Left forelimb (tissue), 1 donor: ENCODE data around the gene MYO7B.

ENCODE experiments used
- DNase-seq: peaks from one replicate; pipeline ENCODE4 v3.0.0-alpha.2; 2018; ENCODE audit warnings: low spot score

Gene MYO7B

DNA sequence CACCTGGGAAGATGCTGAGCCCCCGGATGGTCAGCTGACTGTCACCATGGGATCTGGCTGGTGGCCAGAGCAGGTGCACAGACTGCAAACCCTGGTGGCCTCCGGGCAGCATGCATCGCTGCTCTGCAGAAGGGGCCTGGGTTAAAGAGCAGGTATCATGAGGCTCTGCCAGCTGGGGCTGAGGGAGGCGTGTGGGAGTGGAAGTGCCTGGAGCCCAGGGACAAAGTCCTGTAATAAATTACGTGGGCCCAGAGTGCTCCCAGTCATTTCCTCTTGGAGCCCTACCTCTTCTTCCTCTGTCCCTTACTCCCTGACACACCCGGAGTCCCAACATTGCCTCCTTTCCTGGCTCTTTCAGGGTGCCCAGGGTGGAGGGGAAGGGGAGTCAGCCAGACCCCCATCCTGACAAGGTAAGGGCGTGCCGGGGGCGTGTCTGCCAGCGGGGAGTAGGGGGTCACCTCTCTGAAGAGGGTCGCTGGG is at the start of gene MYO7B:
Gene MYO7B, plus strand, starts transcription at position 262 of the 480 bp plus-strand sequence. CDS start 24,040 bp downstream, outside the sequence.
- no peak for DNase-seq

DNA sequence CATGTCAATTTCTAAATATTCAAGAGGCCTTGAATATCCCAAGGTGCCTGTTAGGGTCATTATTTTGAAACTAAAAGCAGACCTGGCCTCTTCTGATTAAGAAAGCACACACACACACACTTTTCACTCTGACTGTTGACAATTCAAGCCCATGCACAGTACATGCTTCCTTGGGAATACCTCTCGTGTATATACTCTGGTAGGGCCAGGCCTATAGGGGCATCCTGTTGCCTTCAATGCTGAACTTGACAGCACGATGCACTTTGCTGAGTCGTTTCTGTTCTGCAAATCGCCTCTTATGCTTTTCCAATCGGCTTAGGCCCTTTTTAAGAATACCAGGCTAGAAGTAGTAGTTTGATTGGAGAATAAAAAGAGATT is 49.8 kb upstream of the MYO7B start:
- no peak for DNase-seq

DNA sequence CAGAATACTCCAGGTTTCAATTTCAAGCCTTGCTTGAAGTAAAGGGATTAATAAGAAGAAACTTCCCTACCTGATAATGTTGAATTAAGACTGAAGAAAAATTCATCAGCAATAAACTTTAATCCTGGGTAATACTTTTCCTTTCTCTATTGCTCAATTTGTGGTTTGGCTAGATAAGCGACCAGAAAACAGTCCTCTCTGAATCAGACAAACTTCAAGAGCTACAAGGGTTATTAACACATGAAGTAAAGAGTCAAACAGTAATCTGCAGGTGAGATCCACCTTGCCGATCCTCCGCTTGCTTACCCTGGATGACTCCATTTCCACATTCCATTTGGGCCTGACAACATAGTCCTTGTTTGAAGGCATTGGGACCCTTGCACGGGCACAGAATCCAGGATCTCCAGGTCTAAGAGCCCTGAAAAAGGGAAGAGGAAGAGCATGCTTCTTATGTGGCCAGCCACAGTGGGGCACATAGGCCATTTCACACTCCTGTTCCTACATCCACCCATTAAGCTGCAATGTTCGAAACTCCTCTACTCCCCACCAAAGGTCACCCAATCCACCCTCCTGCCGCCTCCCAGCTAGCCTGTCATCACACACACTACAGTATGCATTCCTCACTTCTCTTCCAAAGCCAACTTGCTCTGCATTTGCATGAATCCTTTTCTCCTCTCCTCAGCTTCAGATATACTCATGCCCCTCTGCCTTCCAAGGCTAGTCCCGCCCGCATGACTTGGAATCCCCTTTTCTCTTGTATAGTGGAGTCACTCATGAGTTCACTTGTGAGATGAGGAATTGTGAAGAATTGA is 49.0 kb upstream of the MYO7B start:
- DNase-seq, result no peak

DNA sequence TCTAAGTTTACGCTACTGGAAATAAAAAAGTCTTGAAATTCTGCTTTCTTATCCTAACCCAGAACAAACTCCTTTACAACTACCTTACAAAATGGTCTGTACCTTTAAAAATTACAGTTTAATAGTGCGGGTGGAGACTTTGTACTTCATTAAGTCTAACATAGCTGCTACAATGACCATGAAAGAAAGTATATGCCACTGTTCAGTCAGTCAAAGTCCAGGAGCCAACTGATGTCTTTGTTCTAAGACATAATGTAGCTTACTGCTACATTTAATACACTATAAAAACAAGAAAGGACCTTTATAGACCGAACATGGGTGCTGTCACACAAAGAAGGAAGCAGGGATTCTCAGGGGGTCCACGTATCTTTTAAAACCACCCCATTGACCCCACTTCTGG is 45.2 kb upstream of the MYO7B start:
- no peak for DNase-seq

DNA sequence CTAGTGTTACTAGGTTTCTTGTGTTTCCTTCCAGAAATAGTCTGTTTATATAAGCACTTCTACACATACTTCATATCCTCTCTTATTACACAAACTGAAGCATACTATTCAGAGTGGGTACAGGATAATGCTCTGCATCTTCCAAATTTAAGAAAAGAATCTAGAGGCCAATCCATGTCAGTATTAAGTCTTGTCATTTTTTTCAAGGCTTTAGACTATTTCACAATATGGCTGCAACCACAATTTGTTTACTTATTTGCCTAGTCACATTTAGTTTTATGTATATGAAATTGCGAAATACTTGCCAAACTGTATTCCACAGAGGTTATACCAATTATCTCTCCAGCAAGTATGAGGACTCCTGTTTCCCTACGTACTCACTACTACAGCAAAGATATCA is 37.1 kb upstream of the MYO7B start:
- no peak for DNase-seq

DNA sequence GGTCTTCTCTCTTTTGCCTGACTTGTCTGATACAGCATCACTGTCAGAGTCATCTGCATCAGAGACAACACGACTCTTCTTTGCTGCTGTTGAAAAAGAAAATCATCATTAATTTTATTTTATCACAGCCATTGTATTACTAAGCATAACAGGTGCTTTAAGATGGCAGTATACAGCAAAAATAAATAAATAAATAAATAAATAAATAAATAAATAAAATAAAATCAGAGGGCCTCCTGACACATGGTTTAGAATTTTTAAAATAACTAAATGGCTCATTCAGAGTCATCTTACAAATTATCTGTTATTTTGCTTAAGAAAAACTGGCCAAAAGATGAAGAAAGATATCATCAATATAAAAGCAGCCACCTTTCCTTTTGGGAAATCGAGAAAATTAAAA is 32.0 kb upstream of the MYO7B start:
- DNase-seq, result no peak

DNA sequence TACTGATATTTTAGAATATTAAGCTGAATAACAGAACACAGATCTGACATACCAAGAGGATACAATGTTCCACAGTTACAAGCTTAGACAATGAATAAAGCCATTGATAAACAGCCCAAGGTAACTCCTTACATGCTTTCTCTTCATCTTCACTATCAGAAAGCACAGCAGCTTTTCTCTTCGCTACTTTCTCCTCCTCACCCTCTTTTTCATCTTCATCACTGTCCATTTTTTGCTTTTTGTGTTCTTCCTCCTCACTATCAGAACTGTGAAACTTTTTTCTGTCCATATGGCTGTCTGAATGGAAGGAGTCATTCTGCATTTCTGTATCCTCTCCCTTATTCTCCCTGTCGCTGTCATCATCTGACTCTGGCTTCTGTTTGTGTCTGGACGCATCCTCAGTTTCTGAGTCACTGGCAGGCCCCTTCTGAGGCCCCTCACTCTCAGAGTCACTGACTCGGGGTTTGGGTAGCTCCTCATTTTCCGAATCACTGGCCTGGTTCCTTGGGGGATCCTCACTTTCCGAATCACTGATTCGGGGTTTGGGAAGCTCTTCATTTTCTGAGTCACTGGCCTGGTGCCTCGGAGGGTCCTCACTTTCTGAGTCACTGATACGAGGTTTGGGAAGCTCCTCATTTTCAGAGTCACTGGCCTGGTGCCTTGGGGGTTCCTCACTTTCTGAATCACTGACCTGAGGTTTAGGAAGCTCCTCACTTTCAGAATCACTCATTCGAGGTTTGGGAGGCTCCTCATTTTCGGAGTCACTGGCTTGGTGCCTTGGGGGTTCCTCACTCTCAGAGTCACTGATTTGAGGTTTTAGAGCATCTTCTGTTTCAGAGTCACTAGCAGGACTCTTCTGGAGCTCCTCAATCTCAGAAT is 30.7 kb upstream of the MYO7B start:
- no peak for DNase-seq

DNA sequence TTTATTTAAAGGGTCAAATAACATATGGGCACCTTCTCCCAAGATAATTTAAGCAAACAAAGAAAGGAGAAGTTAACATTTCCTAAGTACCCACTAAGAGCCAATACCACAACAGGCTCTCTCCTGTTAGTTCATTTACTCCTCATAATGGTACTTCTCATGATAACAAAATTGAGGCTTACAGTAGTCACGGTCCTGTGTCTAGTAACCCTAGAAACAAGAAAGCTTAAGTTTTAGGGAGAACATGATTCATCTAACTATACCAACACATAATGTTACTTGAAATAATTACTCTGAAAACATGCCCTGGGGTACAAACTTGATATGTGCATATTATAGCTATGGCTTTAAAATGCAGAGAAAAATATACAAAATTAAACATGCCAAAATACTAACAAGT is 29.0 kb upstream of the MYO7B start:
- DNase-seq, result no peak

DNA sequence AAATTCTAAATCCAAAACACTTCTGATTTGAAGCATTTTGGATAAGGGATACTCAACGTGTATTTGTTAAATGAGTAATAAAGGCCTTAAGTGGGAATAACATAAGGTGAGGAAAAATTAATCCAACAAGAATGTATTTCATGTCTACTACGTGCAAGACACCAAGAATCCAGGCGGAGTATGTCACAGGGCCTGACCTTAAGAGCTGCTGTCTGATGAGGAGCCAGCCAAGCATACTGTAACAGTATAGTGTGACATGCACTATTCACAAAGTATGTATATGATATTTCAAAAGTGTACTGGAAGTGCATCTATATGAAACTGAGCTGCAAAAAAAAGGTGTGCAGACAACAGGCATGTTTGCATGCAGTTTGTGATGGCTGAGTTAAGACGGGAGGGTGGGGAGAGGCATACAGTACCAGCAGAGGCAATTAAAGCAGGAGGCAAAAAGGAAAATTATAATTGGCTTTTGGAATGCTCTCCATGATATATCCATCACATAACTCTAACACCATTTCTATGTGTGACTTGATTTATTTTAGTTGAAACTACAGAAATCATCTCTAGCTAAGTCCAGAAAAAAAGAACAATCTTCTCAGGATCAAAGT is 27.4 kb upstream of the MYO7B start:
- no peak for DNase-seq

DNA sequence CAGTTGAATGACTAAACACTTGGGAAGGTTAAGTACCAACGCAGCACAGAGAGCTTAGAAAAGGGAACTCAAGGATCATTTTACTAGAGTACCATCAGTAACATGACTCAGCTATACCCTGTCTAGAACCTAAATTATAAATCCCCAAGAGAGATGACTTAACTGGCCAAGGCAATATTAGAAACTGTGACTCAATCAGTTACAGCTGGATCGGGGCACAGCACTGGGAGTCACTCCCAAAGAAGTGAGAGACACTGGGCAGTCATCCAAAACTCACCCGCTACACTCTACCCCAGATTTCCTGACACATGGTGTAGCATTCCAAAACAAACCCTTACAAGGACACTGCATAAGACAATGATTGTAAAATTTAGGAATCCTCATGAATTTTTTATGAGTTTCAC is 26.9 kb upstream of the MYO7B start:
- no peak for DNase-seq

DNA sequence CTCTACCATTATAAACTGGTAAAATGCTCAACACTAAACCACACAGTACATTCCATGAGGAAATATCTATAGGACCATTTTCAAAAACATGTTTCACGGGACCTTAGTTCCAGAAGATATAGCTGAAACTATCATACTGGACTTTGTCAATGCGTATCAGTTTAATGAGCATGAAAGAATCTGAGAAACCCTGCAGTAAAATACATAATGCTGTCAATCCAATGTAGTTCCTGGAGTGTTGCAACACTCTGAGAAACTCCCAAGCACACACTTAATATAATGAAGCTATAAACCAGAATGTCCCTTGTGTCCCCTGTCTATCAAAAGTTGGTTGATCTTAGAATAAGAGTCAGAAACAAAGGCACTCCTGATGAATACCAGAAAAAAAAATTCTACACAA is 25.4 kb upstream of the MYO7B start:
- DNase-seq, result no peak

DNA sequence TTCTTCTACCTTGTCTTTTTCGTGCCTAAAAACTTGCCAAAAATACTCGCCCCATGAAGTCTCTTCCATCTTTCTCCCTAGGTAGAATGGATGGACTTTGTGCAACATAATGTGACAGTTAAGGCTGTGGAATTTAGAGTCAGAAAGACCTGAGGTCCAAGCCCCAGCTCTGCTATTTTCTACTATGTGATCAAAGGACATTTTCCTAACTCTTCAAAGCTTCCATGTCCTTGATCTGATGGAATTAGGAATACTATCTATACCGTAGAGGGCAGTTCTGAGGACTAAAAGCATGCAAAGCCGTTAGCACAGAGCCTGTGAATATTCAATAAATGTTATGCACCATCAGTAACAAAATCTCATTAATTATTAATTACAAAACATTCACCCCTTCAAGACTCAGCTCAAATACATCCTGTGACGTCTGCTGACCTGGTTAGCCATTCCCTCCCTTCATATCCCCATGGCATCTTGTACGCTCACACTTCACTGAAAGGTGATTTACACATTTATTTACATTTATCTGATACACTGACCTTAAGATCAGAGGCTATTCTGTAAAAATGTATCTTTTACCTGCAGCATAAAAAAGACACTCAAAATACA is 24.3 kb upstream of the MYO7B start:
- DNase-seq, result no peak

DNA sequence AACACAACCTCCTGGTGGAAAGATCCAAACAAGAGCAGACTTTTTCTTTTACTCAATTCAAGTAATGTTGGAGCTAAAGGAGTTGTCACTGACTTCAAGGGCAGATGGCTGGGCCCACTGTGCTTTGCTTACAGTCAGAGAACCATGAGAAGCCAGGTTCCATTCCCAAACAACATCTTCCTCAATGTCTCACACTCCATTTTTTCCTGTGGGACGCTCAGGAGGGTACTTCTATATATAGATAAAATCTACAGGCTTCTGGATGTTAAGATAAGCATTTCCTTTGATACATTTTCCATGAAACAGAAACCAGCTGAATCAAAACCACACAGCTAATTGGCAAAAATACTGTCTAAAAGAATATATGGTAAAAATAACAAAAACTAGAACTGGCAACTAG is 23.6 kb upstream of the MYO7B start:
- DNase-seq, result no peak

DNA sequence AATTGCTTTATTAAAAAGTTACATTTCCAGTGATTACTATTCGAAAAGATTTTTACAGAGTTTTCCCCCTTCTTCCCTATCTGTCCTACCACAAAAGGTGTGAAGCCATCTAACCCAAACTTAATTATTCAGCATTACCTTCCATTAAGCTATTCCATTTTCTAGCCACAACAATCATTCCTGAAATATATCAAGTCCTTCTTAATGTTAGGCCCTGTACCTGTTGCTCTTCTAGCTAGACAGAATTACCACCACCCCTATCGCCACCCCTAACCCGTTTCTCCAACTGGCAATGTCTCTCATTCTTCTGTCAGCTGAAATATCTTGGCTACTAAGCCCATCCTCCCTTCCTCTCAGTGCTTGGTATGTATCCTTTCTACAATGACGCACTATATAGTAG is 23.1 kb upstream of the MYO7B start:
- no peak for DNase-seq

DNA sequence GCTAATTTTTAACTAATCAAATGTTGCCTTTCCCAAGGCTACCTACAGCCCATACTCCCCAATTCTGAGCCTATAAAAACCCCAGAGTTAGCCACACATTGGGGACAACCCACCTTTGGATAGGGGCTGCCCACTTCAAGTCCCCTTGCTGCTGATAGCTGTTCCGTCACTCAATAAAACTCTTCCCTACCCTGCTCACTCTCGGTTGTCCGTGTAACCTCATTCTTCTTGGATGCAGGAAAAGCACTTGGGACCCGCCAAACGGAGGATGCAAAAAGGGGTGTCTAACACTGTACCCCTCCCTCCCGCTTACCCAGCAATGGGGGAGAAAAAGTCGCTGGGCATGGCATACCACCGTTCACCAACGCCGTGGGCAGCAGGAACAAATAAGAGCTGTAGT is 21.4 kb upstream of the MYO7B start:
- no peak for DNase-seq

DNA sequence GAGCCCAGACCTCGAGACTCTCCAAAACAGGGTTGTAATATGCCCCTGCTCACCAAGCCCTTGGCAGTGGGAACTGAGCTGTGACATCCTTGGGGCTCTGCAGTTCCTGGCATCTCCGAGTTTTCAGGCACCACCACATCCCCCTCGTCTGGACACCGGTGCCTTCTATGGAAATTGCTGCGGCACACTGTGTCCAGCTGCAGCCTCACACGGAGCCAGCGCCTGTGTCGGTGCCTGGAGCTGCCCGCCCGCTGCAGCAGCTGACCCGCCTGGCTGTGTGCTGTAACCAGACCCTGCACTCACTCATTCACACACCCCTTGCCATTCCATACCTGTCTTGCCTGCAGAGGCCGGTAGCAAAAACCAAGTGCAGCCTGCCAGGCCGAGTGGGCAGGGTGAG is 21.0 kb upstream of the MYO7B start:
- no peak for DNase-seq

DNA sequence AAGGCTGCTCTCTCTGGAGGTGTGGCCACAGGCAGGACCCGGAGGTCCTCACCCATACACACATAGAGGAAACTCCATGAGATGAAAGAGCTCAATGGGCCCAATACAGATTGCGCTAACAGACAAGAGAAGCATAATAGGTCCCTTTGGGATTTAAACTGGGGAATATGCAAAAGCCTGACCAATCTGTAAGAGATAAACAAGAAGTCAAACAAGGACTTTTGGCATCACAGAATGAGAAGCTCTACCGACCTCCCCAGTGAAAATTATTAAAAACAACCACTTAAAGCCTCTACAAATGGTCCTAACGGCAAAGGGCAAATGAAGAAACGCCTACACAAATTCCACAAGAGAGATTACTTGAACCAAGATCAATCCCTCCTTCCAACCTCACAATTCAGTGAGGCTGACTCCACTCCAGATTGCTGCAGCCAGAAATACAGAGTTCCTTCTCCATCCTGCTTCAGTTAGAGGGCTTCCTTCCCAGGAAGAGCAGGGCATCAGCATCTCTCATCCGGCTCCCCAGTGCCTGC is 20.0 kb upstream of the MYO7B start:
- DNase-seq, result no peak

DNA sequence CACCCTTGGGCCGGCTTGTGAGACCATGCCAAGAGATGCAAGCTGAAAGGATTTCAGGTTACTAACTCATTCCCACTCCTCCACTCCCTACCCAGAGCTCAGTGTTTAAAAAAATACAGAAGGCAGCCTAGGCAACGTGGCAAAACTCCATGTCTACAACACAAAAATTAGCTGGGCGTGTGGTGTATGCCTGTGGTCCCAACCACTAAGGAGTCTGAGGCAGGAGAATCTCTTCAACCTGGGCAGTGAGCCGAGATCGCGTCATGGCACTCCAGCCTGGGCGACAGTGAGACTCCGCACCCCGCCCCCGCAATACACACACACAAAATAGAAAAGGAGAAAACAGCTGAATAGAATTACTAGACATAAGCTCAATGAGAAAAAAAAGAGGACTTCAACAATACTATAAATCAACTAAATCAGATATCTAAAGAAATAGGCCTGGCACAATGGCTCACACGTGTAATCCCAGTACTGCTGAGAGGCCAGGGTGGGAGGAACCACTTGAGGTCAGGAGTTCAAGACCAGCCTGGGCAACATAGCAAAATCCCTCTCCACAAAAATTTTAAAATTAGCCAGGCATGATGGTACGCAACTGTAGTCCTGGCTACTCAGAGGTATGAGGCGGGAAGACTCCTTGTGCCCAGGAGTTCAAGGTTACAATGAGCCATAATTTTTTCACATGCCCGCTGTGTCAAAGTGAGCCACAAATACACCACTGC is 19.3 kb upstream of the MYO7B start:
- no peak for DNase-seq

DNA sequence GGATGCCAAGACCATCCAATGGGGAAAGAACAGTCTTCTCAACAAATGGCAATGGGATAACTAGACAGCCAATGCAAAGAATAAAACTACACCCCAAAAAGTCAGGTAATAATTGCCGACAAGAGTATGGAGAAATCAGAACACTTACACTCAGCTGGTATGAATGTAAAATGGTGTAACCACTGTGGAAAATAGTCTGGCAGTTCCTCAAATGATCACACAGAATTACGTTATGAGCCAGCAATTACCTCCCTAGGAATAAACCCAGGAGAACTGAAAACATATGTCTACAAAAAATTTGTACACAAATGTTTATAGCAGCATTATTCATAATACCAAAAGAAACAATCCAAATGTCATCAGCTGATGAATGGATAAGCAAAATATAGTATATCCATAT is 18.0 kb upstream of the MYO7B start:
- no peak for DNase-seq

DNA sequence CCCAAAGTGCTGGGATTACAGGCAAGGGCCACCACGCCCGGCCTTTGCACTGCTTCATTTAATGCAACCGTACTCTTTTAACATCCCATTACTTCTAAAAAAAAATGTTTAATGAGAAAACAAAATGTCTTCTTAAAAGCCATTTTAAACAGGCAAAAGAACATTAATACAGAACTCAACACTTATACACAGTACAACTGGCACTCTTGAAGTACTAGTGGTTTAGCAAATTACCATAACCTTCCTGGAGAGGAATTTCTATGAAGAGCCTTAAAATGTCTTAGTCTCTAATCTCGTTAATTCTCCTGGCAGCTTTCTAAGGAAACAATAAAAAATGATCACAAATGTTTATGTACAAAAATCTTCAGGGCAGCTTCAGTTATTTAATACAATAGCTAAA is 15.1 kb upstream of the MYO7B start:
- DNase-seq, result no peak

DNA sequence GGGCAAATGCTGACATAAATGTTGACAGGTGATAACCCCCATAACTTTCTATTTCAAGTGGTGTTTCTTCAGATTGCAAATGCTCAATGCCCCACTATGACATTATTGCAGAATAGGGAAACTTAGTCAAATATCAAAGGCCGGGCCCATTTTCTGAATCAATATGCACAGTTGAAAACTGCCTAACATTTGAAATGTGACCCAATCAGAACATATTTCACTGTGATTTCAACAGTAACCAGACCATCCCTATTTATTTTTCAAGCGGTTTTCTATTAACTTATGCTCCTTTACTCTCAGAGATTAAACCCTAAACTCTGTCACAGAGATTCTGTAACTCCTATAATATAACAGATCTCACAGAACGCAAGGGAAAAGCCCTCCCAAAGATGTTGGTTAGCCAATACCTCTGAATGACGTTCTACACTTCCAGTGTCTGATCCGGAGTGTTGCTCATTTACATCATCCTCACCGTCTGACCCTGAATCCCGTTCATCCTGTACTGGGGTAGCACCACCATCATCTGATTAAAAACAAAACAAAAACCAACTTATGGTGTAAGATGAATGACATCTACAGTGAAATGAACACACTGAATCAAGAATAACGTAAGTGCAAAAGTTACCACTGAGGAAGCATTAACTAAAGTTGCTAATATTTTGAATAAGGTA is 12.1 kb upstream of the MYO7B start:
- DNase-seq, result no peak
